Peyer's patch (tissue), 4 donors: ENCODE data around the gene DGKQ. TPM values are rescaled to one million over a fixed set of nuclear protein-coding genes. Genes with fewer than 3 reads are reported as not detected.

Experiments used
- DNase-seq, 3 donors: peaks; one replicate each; pipeline ENCODE4 v3.0.0-alpha.2; 2017 to 2019
- H3K27ac ChIP-seq, 4 donors: fragments of 200-600 bp; sonication (generic); one replicate each; pipeline ENCODE4 v1.5.1; 2016 to 2019
- H3K27me3 ChIP-seq, 2 donors: fragments of 200-600 bp; sonication (generic); one replicate each; pipeline ENCODE4 v1.5.1; 2019
- H3K36me3 ChIP-seq, 3 donors: fragments of 200-600 bp; sonication (generic); one replicate each; pipeline ENCODE4 v1.5.1; 2016 to 2019
- H3K4me1 ChIP-seq, 4 donors: fragments of 200-600 bp; sonication (generic); one replicate each; pipeline ENCODE4 v1.5.1; 2016 to 2019
- H3K4me3 ChIP-seq, 4 donors: fragments of 200-600 bp; sonication (generic); 1 replicate in 3 of 4; 2 replicates in 1 of 4; pipeline ENCODE4 v1.5.1; 2016 to 2019; ENCODE audit warnings: mild to moderate bottlenecking in 1 of 4
- H3K9me3 ChIP-seq, 4 donors: fragments of 200-600 bp; sonication (generic); one replicate each; pipeline ENCODE4 v1.5.1; 2016 to 2019; ENCODE audit warnings: mild to moderate bottlenecking in 1 of 4
- POLR2A ChIP-seq, 2 donors: fragments of 450-650 bp; IDR thresholded peaks; one replicate each; pipeline ENCODE4 v1.5.1; 2017; ENCODE audit warnings: antibody characterized with exemption in 2 of 2, mild to moderate bottlenecking in 2 of 2, moderate library complexity in 2 of 2
- total RNA-seq, 4 donors: library from RNA; depleted of rRNA; stranded (reverse); fragments of >200 nt; gene quantifications; one replicate each; pipeline ENCODE4 v1.1.0, GENCODE V29; 2016
- TF ChIP-seq, protein P1 (sequence below), 6 experiments: fragments of 450-650 bp in 4 of 6; fragments of 200-600 bp in 2 of 6; sonication (generic) in 1 of 6; IDR thresholded peaks; one replicate each; pipeline ENCODE4 v1.5.1; 2017 to 2019; ENCODE audit warnings: antibody characterized with exemption in 6 of 6, mild to moderate bottlenecking in 3 of 6, moderate library complexity in 1 of 6

Gene DGKQ
- total RNA-seq, 4 donors from 2014 or later: 32.2 to 119 (median 101) TPM

DNA sequence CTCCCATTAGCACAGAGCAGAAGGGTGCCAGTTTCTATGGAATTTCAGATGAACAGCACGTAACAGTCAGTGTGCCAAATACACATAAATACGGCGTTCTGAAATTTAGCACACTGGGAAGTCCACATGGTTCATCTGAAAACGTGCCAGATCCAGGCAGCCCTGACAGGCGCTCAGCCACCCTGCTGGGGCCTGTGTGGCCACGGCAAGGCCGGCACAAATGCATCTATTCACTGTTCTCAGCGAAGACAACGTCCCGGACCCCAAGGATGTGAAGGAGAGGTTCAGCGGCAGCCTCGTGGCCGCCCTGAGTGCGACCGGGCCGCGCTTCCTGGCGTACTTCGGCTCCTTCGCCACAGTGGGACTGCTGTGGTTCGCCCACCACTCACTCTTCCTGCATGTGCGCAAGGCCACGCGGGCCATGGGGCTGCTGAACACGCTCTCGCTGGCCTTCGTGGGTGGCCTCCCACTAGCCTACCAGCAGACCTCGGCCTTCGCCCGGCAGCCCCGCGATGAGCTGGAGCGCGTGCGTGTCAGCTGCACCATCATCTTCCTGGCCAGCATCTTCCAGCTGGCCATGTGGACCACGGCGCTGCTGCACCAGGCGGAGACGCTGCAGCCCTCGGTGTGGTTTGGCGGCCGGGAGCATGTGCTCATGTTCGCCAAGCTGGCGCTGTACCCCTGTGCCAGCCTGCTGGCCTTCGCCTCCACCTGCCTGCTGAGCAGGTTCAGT, 15.6 kb downstream of the DGKQ start:
- Histone ChIP-seq H3K4me3 (no peak overlapping the region), H3K27ac (no peak overlapping the region), H3K27me3 (no peaks in the 10 kb centered on the region), H3K9me3 (no peaks in the 10 kb centered on the region), H3K36me3 (peaks cover 0 to 66% (median 0%) of the 10 kb centered on the region in 3 donors), H3K4me1 (peaks cover 0 to 5% (median 0%) of the 10 kb centered on the region in 4 donors)
- TF ChIP-seq, protein P1, sequence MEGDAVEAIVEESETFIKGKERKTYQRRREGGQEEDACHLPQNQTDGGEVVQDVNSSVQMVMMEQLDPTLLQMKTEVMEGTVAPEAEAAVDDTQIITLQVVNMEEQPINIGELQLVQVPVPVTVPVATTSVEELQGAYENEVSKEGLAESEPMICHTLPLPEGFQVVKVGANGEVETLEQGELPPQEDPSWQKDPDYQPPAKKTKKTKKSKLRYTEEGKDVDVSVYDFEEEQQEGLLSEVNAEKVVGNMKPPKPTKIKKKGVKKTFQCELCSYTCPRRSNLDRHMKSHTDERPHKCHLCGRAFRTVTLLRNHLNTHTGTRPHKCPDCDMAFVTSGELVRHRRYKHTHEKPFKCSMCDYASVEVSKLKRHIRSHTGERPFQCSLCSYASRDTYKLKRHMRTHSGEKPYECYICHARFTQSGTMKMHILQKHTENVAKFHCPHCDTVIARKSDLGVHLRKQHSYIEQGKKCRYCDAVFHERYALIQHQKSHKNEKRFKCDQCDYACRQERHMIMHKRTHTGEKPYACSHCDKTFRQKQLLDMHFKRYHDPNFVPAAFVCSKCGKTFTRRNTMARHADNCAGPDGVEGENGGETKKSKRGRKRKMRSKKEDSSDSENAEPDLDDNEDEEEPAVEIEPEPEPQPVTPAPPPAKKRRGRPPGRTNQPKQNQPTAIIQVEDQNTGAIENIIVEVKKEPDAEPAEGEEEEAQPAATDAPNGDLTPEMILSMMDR (IDR thresholded peaks at IDR 0.05): no peak
- no peak for TF ChIP-seq POLR2A (IDR thresholded peaks at IDR 0.05)
- DNase-seq: peak in 1 of 3 donors; percentile 50

DNA sequence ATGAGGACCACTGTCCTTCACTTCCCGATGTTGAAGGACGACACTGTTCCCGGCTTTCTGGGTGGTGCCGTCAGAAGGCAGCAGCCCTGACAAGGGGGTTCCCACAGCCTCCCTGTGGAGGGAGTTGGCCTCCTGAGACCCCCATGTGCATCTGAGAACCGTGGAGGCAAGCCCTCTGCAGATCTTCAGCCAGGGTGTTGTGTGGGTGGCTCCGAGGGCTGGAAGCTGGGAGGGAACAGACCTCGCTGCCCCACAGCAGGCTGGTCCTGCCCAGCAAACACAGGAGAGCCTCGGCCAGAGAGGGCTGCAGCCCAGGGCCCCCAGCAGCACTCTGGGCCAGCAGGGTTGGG, 16.2 kb downstream of the DGKQ start:
- peak in 1 of 3 donors; percentile 31 for DNase-seq
- Histone ChIP-seq H3K27me3 (no peaks in the 10 kb centered on the region), H3K4me3 (no peak overlapping the region), H3K36me3 (peaks cover 0 to 61% (median 0%) of the 10 kb centered on the region in 3 donors), H3K9me3 (no peaks in the 10 kb centered on the region), H3K27ac (no peak overlapping the region), H3K4me1 (peaks cover 0 to under 1% (median 0%) of the 10 kb centered on the region in 4 donors)
- TF ChIP-seq POLR2A (IDR thresholded peaks at IDR 0.05): no peak
- TF ChIP-seq, protein P1 (IDR thresholded peaks at IDR 0.05): no peak

DNA sequence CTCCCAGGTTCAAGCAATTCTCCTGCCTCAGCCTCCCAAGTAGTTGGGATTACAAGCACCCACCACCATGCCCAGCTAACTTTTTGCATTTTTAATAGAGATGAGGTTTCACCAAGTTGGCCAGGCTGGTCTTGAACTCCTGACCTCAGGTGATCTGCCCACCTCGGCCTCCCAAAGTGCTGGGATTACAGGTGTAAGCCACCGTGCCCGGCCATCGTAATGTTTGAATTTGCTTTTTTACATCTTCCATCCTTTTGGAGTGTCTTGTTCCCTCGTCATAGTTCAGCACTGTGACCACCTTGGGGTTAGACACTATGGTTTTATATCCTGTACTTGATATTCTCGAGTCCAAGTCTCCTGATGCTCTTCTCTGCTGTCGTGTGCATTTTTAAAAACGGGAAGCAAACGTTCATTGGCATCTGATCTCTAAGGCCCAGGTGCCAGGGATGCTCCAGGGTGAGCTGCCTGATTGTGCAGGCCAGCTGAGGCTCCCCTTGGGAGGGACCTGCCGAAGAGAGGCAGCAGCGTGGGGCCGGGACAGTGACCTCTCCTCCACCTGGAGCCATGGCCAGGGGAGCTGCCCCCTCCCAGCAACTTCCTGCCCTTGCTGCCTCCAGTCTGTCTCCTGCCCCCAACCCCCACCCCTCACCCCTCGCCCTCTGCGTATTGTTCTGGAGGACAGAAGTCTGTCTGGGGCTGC, 16.7 kb downstream of the DGKQ start:
- H3K36me3 ChIP-seq: peaks cover 0 to 55% (median 0%) of the 10 kb centered on the region in 3 donors
- TF ChIP-seq POLR2A (IDR thresholded peaks at IDR 0.05): no peak
- TF ChIP-seq, protein P1 (IDR thresholded peaks at IDR 0.05): no peak
- H3K4me1 ChIP-seq: no peaks in the 10 kb centered on the region
- no peaks in the 10 kb centered on the region for H3K9me3 ChIP-seq
- DNase-seq: peak in 2 of 3 donors; percentile 34 to 42
- no peaks in the 10 kb centered on the region for H3K27me3 ChIP-seq
- no peak overlapping the region for H3K27ac ChIP-seq
- H3K4me3 ChIP-seq: no peak overlapping the region

DNA sequence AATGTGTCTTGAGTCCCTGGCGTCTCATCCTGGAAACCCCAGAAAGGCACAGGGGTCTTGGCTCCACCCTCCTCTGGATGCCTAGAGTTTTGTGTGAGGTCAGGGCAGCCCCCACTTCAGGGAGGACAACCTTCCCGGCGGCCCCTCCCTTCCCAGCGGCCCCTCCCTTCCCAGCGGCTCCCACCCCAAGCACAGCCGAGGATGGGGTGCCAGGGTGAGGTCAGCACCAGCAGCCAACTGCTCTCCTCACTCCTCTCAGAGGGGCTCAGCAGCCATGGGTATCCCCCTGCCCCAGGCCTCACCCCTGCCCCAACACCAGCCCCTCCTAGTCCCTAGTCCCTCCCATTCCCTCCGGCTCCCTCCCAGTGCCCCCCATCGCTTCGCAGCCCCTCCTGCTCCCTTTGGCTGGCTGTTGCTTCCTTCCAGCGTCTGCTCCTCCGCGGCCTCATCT, 17.4 kb downstream of the DGKQ start:
- peak in 2 of 3 donors; percentile 34 to 40 for DNase-seq
- Histone ChIP-seq H3K27ac (no peak overlapping the region), H3K4me1 (no peaks in the 10 kb centered on the region), H3K36me3 (peaks cover 0 to 48% (median 0%) of the 10 kb centered on the region in 3 donors), H3K4me3 (no peak overlapping the region), H3K27me3 (no peaks in the 10 kb centered on the region), H3K9me3 (no peaks in the 10 kb centered on the region)
- TF ChIP-seq POLR2A (IDR thresholded peaks at IDR 0.05): no peak
- TF ChIP-seq, protein P1 (IDR thresholded peaks at IDR 0.05): no peak

DNA sequence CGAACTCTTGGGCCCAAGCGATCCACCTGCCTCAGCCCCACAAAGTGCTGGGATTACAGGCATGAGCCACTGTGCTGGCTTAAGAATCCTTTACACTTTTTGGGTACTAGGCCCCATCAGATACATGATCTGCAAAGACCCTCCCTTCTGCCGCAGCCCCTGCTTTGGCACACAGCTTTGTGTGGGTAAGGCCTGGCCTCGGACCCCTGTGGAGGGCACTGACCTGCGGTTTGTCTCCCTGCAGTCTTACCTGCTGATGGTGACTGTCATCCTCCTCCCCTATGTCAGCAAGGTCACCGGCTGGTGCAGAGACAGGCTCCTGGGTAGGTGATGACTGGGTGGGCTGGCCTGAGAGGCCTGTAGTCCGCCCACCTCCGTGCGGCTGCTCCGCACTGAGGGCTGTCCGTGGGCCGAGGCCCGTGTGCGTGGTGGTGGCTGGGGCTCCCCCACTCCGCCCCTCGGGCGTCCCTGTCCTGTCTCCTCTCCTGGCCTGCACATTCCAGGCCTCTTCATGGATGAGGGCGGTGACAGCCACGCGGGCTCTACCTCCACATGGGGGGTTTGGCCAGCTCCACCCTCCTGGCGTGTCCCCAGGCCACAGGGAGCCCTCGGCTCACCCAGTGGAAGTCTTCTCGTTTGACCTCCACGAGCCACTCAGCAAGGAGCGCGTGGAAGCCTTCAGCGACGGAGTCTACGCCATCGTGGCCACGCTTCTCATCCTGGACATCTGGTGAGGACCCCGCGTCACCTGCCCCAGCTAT, 18.0 kb downstream of the DGKQ start:
- TF ChIP-seq POLR2A (IDR thresholded peaks at IDR 0.05): no peak
- TF ChIP-seq, protein P1 (IDR thresholded peaks at IDR 0.05): no peak
- Histone ChIP-seq H3K27ac (no peak overlapping the region), H3K4me3 (no peak overlapping the region), H3K9me3 (no peaks in the 10 kb centered on the region), H3K27me3 (no peaks in the 10 kb centered on the region), H3K36me3 (peaks cover 0 to 42% (median 0%) of the 10 kb centered on the region in 3 donors), H3K4me1 (no peaks in the 10 kb centered on the region)
- DNase-seq: peak in 2 of 3 donors; percentile 40
